ENCODE results near the gene ENTREP1. TPM values are rescaled to one million over a fixed set of nuclear protein-coding genes. Genes with fewer than 3 reads are reported as not detected.

Gene ENTREP1
- total and polyA plus RNA-seq, 2 of the 4 experiments (the other 2 are of a cell fraction), result not detected

GRCh38 chr9:69370430-69370829 lies 45.4 kb downstream of the ENTREP1 start:
- no peak overlapping the region for H2AFZ ChIP-seq (replicated peaks; ENCODE audit: low read length, poor library complexity)
- H4K20me1 ChIP-seq (ENCODE audit: insufficient read depth, low read length), result no peaks in the 10 kb centered on the region
- no peak overlapping the region for H4K8ac ChIP-seq (ENCODE audit: low read depth in 2 of 2, low read length in 2 of 2)
- H2BK120ac ChIP-seq (ENCODE audit: low read depth, low read length), result no peak overlapping the region
- dilution Hi-C loops (cut with HindIII; ENCODE audit: low sequenced_read_pairs, unreplicated experiment), result no loop called here
- no peak overlapping the region for H3K4me3 ChIP-seq (ENCODE audit: insufficient read depth, low read depth, low read length)
- no peak for ATAC-seq (ENCODE audit: low read depth)
- no peaks in the 10 kb centered on the region for H3K4me1 ChIP-seq (ENCODE audit: control insufficient read depth, insufficient read depth, low read length)
- H3K23ac ChIP-seq (ENCODE audit: low read depth, low read length), result no peak overlapping the region
- no peak overlapping the region for H2BK20ac ChIP-seq (ENCODE audit: low read depth, low read length)
- H3K9me3 ChIP-seq (ENCODE audit: control insufficient read depth, insufficient read depth, low read length), result no peaks in the 10 kb centered on the region
- no peaks in the 10 kb centered on the region for H3K36me3 ChIP-seq (ENCODE audit: control insufficient read depth, insufficient read depth, low read length)
- TF ChIP-seq MAFK (IDR thresholded peaks at IDR 0.05; ENCODE audit: low read depth, low read length) (no peak), MXI1 (IDR thresholded peaks at IDR 0.05; ENCODE audit: borderline replicate concordance, low read depth, low read length) (no peak), CEBPB (IDR thresholded peaks at IDR 0.05; ENCODE audit: low read depth, low read length) (no peak), FOS (IDR thresholded peaks at IDR 0.05; ENCODE audit: low read depth, low read length) (no peak), RAD21 (IDR thresholded peaks at IDR 0.05; ENCODE audit: low read length) (no peak), CTCF (conservative IDR thresholded peaks at IDR 0.05; ENCODE audit: low read depth, low read length) (no peak), USF2 (IDR thresholded peaks at IDR 0.05; ENCODE audit: low read depth, low read length) (no peak), SMC3 (IDR thresholded peaks at IDR 0.05; ENCODE audit: low read depth, low read length) (no peak), NFE2L2 (IDR thresholded peaks at IDR 0.05; ENCODE audit: low read depth, low read length) (no peak)
- H4K91ac ChIP-seq (ENCODE audit: insufficient read depth, low read depth, low read length), result no peak overlapping the region
- BruUV-seq (replicated peaks), result no TSS peak
- ChIA-PET CTCF (no interaction called here), POLR2A (ENCODE audit: unreplicated experiment) (no interaction called here)
- intact Hi-C loops (cut with micrococcal nuclease), result loop anchor here (10.0 kb wide), 1 partner anchor 316 kb away; no protein-coding TSS in a partner anchor
- H2BK15ac ChIP-seq (ENCODE audit: low read depth, low read length), result no peak overlapping the region
- H2AK5ac ChIP-seq (ENCODE audit: low read depth, low read length), result no peak overlapping the region
- H3K56ac ChIP-seq (ENCODE audit: extremely low read depth, insufficient read depth, low read length), result no peak overlapping the region
- no peak overlapping the region for H3K4me2 ChIP-seq (ENCODE audit: low read depth, low read length)
- H3K4ac ChIP-seq (ENCODE audit: low read depth, low read length), result no peak overlapping the region
- no peak overlapping the region for H2AK9ac ChIP-seq (replicated peaks; ENCODE audit: low read depth, low read length, poor library complexity)
- H3K79me1 ChIP-seq (ENCODE audit: low read depth in 1 of 2, low read length in 2 of 2), result no peaks in the 10 kb centered on the region
- no peaks in the 10 kb centered on the region; the same call in 1 of the 2 replicates for H3K27me3 ChIP-seq (ENCODE audit: control insufficient read depth, insufficient read depth, low read length)
- H4K5ac ChIP-seq (ENCODE audit: low read depth, low read length), result no peak overlapping the region
- H2BK5ac ChIP-seq (ENCODE audit: low read depth, low read length, poor library complexity, severe bottlenecking), result no peak overlapping the region
- in situ Hi-C loops (cut with MboI; ENCODE audit: low sequenced_read_pairs), result loop anchor here (25.0 kb wide), 1 partner anchor 108 kb away; no protein-coding TSS in a partner anchor
- no peaks in the 10 kb centered on the region for H3K9me1 ChIP-seq (ENCODE audit: insufficient read depth, low read length)
- DNase-seq, result no peak
- H3K14ac ChIP-seq (replicated peaks; ENCODE audit: low read depth, low read length), result no peak overlapping the region
- no peak overlapping the region for H3K27ac ChIP-seq (ENCODE audit: insufficient read depth, low read length)
- no CpG with 5 or more reads among the region's 2 CpGs for WGBS, 2 experiments (ENCODE audit: extremely low coverage in 2 of 2, insufficient read length in 1 of 2)
- no peak overlapping the region for H3K9ac ChIP-seq (ENCODE audit: low read depth, low read length)
- H3K18ac ChIP-seq (ENCODE audit: low read depth, low read length), result no peak overlapping the region

Data from IMR-90 (cell line).